Measurements from ENCODE around the gene CBR3. TPM values are rescaled to one million over a fixed set of nuclear protein-coding genes. Genes with fewer than 3 reads are reported as not detected.

Gene CBR3
- total RNA-seq, 1 experiment from 2014 or later, result not detected

DNA sequence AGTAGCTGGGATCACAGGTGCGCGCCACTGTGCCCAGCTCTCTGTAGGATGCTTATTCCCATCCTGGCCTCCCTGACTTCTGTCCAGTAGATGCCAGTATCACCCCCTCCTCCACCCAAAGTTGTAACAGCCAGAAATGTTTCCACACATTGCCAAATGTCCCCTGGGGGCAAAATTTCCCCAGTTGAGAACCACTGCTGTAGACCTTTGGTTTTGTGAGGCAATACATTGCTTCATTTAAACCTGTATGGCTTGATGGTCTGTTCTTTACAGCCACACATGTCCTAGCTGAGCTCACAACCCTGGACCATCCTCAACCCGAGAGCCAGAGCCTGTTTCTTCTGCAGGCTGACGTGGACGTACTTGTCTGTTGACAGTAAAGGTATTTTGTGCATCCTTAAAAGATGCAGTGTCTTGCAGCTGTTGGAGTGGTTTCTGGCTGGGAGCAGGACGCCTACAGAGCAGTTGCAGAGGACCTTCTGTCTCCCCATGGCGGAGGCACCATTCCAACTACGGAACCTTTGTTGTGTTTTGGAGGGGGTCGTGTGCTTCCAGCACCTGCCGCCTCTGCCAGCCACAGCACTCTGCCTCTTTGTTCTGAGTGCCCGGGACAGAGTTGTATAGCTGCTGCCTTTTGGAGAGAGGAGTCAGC is 48.4 kb downstream of the CBR3 start:
- Histone ChIP-seq H3K4me1 (peaks cover 20% of the 10 kb centered on the region), H3K27me3 (replicated peaks; ENCODE audit: control insufficient read depth, insufficient read depth, low read length) (no peaks in the 10 kb centered on the region), H3K4me3 (ENCODE audit: low read depth, low read length) (no peak overlapping the region), H3K36me3 (ENCODE audit: control insufficient read depth, insufficient read depth, low read length) (no peaks in the 10 kb centered on the region), H3K9me3 (no peaks in the 10 kb centered on the region)
- no peak overlapping the region for H3K27ac Mint-ChIP-seq (ENCODE audit: unreplicated experiment)
- TF ChIP-seq, protein P1, sequence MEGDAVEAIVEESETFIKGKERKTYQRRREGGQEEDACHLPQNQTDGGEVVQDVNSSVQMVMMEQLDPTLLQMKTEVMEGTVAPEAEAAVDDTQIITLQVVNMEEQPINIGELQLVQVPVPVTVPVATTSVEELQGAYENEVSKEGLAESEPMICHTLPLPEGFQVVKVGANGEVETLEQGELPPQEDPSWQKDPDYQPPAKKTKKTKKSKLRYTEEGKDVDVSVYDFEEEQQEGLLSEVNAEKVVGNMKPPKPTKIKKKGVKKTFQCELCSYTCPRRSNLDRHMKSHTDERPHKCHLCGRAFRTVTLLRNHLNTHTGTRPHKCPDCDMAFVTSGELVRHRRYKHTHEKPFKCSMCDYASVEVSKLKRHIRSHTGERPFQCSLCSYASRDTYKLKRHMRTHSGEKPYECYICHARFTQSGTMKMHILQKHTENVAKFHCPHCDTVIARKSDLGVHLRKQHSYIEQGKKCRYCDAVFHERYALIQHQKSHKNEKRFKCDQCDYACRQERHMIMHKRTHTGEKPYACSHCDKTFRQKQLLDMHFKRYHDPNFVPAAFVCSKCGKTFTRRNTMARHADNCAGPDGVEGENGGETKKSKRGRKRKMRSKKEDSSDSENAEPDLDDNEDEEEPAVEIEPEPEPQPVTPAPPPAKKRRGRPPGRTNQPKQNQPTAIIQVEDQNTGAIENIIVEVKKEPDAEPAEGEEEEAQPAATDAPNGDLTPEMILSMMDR (IDR thresholded peaks at IDR 0.05; ENCODE audit: insufficient read depth in 1 of 2, low read depth in 1 of 2, low read length in 1 of 2, severe bottlenecking in 1 of 2, unreplicated experiment in 1 of 2), result no peak
- H3K9me3 Mint-ChIP-seq (ENCODE audit: unreplicated experiment), result no peaks in the 10 kb centered on the region
- POLR2A ChIA-PET, result no interaction called here
- BruUV-seq (replicated peaks), result no TSS peak
- DNase-seq, result peak; percentile 43 to 69
- peaks cover 28% of the 10 kb centered on the region for H3K4me1 Mint-ChIP-seq (ENCODE audit: low read depth, unreplicated experiment)
- H3K36me3 Mint-ChIP-seq (ENCODE audit: insufficient read depth, unreplicated experiment), result peaks cover 17% of the 10 kb centered on the region
- H3K4me3 Mint-ChIP-seq (ENCODE audit: unreplicated experiment), result no peak overlapping the region
- intact Hi-C loops (cut with micrococcal nuclease; ENCODE audit: unreplicated experiment), result no loop called here
- CTCF ChIA-PET, result interaction anchor here (0.8 kb wide), 1 partner anchor 21 kb away, joined by 5 read pairs; no protein-coding TSS in a partner anchor
- H3K27me3 Mint-ChIP-seq (ENCODE audit: insufficient read depth, unreplicated experiment), result no peaks in the 10 kb centered on the region

DNA sequence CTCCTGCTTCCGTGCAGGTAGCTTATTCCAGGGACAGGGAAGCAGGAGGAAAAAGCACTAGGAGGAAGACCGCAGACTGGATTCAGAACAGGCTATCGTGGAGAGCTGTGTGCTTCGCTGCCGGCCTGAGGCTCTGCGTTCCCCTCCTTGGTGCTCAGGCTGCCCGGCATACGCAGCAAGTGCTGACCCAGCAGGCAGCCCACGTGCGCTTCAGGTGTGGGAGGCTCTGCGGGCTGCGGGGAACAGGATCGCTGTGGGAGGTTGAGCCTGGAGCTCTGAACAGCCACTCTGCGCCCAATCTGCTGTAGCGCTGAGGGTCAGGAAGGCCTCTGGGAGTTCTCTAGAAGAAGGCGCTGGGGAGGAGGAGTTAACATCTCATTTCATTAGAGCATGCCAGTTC is 49.7 kb downstream of the CBR3 start:
- TF ChIP-seq, protein P1 (IDR thresholded peaks at IDR 0.05; ENCODE audit: insufficient read depth in 1 of 2, low read depth in 1 of 2, low read length in 1 of 2, severe bottlenecking in 1 of 2, unreplicated experiment in 1 of 2), result no peak
- POLR2A ChIA-PET, result no interaction called here
- H3K9me3 Mint-ChIP-seq (ENCODE audit: unreplicated experiment), result no peaks in the 10 kb centered on the region
- CTCF ChIA-PET, result no interaction called here
- H3K27me3 Mint-ChIP-seq (ENCODE audit: insufficient read depth, unreplicated experiment), result no peaks in the 10 kb centered on the region
- H3K36me3 Mint-ChIP-seq (ENCODE audit: insufficient read depth, unreplicated experiment), result peaks cover 20% of the 10 kb centered on the region
- Histone ChIP-seq H3K4me3 (ENCODE audit: low read depth, low read length) (no peak overlapping the region), H3K9me3 (no peaks in the 10 kb centered on the region), H3K36me3 (ENCODE audit: control insufficient read depth, insufficient read depth, low read length) (no peaks in the 10 kb centered on the region), H3K4me1 (peaks cover 33% of the 10 kb centered on the region), H3K27me3 (replicated peaks; ENCODE audit: control insufficient read depth, insufficient read depth, low read length) (no peaks in the 10 kb centered on the region)
- no peak overlapping the region for H3K4me3 Mint-ChIP-seq (ENCODE audit: unreplicated experiment)
- no peak for DNase-seq
- BruUV-seq (replicated peaks), result no TSS peak
- peaks cover 34% of the 10 kb centered on the region for H3K4me1 Mint-ChIP-seq (ENCODE audit: low read depth, unreplicated experiment)
- intact Hi-C loops (cut with micrococcal nuclease; ENCODE audit: unreplicated experiment), result no loop called here
- H3K27ac Mint-ChIP-seq (ENCODE audit: unreplicated experiment), result no peak overlapping the region

DNA sequence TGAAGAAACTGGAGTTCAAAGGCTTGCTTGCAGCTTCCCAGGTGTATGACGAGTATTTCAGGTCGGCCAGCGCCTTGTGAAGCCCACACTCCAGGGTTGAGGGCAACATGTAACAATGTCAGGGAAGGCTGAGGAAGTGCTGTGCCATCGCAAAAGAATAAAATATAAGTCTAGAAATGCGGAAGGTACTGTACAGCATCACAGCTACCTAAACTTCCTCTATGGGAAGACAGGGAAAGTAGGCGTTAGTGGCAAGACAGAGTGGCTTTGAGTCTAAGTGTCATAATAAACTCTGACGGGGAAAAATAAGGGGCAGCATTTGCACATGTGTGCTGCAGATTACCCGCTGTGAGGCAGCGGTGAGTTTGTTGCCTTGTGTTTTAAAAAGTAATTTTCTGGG is 50.6 kb downstream of the CBR3 start:
- DNase-seq, result no peak
- H3K36me3 Mint-ChIP-seq (ENCODE audit: insufficient read depth, unreplicated experiment), result peaks cover 20% of the 10 kb centered on the region
- ChIA-PET POLR2A (no interaction called here), CTCF (interaction anchor here (0.6 kb wide), 1 partner anchor 1327 kb away, joined by 4 read pairs; no protein-coding TSS in a partner anchor)
- no peaks in the 10 kb centered on the region for H3K27me3 Mint-ChIP-seq (ENCODE audit: insufficient read depth, unreplicated experiment)
- H3K4me3 Mint-ChIP-seq (ENCODE audit: unreplicated experiment), result no peak overlapping the region
- H3K27ac Mint-ChIP-seq (ENCODE audit: unreplicated experiment), result peak overlapping the region; percentile 61
- no peaks in the 10 kb centered on the region for H3K27me3 ChIP-seq (replicated peaks; ENCODE audit: control insufficient read depth, insufficient read depth, low read length)
- H3K4me1 Mint-ChIP-seq (ENCODE audit: low read depth, unreplicated experiment), result peaks cover 34% of the 10 kb centered on the region
- no peak overlapping the region for H3K4me3 ChIP-seq (ENCODE audit: low read depth, low read length)
- TF ChIP-seq, protein P1 (IDR thresholded peaks at IDR 0.05; ENCODE audit: insufficient read depth in 1 of 2, low read depth in 1 of 2, low read length in 1 of 2, severe bottlenecking in 1 of 2, unreplicated experiment in 1 of 2), result no peak
- H3K9me3 ChIP-seq, result no peaks in the 10 kb centered on the region
- peaks cover 34% of the 10 kb centered on the region for H3K4me1 ChIP-seq
- H3K36me3 ChIP-seq (ENCODE audit: control insufficient read depth, insufficient read depth, low read length), result no peaks in the 10 kb centered on the region
- no peaks in the 10 kb centered on the region for H3K9me3 Mint-ChIP-seq (ENCODE audit: unreplicated experiment)
- BruUV-seq (replicated peaks), result no TSS peak
- intact Hi-C loops (cut with micrococcal nuclease; ENCODE audit: unreplicated experiment), result no loop called here
